Measurements from ENCODE around the gene TSC22D1.

DNA sequence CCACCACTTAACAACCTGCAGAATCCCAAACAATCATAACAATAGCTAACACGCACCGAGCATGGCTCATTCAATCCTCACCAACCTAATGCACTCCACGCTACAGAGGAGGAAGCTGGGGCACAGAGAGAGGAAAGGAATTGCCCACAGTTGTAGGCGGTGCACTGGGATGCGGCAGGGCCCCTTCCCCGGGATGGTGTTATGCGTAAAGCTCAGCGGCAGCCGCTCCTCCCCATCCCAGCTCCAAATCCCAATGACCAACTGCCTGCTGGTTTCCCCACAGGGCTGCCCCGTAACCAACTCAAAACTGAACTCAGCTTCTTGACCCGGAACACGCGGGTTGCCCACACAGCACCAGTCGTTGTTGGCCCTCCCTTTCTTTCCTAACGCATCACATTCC is 160.3 kb downstream of the TSC22D1 start:
- TF ChIP-seq, protein P1, sequence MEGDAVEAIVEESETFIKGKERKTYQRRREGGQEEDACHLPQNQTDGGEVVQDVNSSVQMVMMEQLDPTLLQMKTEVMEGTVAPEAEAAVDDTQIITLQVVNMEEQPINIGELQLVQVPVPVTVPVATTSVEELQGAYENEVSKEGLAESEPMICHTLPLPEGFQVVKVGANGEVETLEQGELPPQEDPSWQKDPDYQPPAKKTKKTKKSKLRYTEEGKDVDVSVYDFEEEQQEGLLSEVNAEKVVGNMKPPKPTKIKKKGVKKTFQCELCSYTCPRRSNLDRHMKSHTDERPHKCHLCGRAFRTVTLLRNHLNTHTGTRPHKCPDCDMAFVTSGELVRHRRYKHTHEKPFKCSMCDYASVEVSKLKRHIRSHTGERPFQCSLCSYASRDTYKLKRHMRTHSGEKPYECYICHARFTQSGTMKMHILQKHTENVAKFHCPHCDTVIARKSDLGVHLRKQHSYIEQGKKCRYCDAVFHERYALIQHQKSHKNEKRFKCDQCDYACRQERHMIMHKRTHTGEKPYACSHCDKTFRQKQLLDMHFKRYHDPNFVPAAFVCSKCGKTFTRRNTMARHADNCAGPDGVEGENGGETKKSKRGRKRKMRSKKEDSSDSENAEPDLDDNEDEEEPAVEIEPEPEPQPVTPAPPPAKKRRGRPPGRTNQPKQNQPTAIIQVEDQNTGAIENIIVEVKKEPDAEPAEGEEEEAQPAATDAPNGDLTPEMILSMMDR (IDR thresholded peaks at IDR 0.05) = no peak
- TF ChIP-seq POLR2A (IDR thresholded peaks at IDR 0.05) = no peak
